Activated CD8-positive, alpha-beta memory T cell treated with anti-CD3 and anti-CD28 coated beads for 1 hour (primary cell): ENCODE results near the gene ZDHHC9.
A peak's percentile ranks its signal among the peaks of the same experiment; 100 is the strongest.

ENCODE experiments used
- DNase-seq, 2 donors: peaks; one replicate each; pipeline ENCODE4 v3.0.0-alpha.2; 2020; ENCODE audit warnings: low read depth in 1 of 2; ENCODE audit errors: extremely low read depth in 1 of 2

ZDHHC9 gene

DNA sequence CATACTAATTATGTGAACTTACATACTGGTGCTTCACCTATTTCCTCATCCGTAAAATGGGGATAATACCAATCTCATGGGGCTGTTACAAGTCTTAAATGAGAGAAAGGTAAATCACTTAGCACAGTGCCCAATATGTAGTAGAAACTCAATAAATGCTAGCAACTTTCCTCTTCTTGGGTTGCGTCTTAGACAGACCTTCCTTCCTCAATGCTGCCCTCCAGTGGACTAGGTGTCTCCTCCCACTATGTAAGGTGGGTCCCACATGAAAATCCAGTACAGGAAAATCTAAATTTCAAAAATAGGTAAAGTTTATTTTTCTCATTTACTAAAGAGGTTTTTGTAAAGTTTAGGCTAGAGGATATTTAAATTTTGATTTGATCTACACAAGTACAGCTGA is 20.6 kb downstream of the ZDHHC9 start:
- DNase-seq, result peak; percentile 10 to 19

DNA sequence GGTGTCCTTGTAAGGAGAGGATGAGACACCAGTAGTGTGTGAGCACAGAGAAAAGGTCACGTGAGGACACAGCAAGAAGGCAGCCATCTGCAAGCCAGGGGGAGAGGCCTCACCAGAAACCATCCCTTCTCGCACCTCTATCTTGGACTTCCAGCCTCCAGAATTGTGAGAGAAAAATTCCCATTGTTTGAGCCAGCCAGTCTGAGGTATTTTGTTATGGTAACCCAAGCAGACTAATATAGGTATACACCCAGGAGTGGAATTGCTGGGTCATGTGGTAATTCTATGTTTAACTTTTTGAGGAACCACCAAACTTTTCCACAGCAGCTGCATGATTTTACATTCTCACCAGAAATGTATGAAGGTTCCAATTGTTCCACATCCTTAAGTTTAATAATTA is 25.6 kb downstream of the ZDHHC9 start:
- DNase-seq, result no peak

DNA sequence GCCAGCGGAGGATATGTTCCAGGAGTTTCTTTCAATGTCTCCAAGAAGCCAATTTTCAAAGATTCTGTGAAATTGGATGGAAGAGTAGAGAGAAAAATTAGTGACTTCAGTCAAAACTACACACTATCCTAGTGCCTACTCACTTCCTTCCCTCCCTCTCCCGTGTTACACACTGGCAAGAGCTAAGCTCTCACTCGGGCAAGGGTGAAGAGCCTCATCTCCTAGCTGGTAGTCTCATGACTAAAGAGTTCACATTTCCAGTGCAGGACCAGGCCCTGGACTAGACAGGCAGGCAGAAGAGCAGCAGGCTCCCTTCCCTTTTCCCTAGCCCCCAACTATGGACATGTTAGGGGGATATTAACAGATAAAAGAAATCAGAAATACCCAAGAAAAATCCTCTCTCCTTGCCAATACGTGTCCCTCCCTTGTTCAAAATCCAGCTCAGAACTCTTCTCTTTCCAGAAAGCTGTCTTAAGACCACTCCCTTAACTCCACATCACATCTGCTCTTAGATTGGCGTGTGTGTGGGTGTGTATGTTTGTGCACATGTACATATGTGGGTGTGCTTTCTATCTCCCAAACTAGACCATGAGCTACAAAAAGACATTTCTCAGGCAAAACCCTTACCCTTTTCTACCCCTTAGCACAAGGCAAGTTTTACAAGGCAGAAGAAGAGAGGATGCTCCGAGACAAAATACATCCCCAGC is 29.9 kb downstream of the ZDHHC9 start:
- DNase-seq, result no peak

DNA sequence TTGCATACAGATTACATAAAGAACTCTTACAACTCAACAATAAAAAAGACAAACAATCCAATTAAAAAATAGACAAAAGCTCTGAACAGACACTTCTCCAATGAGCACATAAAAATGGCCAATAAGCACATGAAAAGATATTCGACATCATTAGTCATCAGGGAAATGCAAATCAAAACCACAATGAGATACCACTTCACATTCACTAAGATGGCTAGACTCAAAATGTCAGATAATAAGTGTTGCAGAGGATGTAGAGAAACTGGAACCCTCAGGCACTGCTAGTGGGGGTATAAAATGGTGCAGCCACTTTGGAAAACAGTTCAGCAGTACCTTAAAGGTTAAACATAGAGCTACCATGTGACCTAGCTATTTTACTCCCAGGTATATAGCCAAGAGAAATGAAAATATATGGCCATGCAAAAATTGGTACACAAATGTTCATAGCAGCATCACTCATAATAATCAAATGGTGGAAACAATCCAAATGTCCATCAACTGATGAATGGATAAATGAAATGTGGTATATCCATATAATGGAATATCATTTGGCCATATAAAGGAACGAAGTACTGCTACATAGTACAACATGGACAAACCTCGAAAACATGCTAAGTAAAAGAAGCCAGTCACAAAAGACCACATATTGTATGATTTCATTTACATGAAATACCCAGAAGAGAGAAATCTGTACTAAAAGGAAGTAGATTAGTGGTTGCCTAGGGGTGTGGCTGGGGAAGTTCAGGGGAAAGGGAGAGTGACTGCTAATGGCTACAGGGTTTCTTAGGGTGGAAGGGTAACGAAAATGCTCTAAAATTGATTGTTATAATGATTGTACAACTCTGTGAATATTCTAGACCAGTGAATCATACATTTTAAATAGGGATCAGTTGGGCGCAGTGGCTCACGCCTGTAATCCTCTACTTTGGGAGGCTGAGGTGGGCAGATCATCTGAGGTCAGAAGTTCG is 34.6 kb downstream of the ZDHHC9 start:
- DNase-seq, result no peak

DNA sequence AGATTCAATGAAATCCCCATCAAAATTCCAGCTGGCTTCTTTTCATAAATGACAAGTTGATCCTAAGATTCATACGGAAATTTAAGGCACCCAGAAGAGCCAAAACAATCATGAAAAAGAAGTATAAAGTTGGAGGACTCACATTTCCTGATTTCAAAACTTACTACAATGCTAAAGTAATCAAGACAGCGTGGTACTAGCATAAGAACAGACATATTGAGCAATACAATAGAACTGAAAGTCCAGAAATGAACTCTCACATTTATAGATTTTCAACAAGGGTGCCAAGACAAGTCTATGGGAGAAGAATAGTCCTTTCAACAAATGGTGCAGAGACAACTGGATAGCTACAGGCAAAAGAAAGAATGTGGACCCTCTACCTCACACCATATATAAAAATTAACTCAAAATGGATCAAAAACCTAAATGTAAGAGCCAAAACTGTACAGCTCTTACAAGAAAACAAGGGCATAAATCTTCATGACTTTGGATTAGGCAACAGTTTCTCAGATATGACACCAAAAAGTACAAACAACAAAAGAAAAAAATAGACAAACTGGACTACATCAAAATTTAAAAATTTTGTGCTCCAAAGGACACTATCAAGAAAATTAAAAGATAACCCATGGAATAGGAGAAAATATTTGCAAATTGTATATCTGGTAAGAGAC is 35.4 kb downstream of the ZDHHC9 start:
- no peak for DNase-seq

DNA sequence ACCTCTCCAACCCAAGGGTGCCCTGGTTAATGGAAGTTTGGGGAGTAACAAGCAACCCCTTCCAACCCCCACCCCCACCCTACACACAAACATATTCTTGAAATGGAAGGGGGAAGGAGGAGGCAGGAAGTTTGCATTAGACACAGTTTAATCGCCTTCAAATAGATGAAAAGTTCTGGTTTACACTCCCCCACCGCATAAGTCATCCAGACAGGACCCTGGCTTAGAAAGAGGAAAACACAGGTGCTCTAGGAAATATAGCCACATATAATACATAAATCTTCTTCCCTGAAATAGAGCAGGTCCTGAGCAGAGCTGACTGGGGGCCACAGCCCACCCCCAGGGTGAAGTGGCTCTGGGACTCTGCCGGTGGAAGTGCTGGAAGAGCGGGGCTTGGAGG is 38.9 kb downstream of the ZDHHC9 start:
- no peak for DNase-seq

DNA sequence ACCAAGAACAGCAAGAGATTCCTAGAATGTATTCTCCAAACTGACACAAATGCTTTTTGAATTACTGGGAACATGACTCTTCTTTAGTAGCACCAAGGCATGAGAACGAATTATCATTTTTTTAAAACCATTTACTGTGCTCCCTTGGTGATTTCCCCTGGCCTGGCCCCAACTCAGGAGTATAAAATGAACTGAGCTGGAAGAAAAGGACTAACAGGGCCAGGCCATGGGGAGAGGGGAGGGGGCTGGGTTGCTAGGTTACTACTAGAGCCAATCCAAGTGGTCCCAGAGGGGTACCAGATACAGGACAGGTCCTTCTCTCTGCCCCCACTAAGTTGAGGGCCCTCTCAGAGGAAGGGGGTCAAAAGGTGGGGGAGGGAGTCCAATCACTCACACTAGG is 40.8 kb downstream of the ZDHHC9 start:
- DNase-seq, result no peak

DNA sequence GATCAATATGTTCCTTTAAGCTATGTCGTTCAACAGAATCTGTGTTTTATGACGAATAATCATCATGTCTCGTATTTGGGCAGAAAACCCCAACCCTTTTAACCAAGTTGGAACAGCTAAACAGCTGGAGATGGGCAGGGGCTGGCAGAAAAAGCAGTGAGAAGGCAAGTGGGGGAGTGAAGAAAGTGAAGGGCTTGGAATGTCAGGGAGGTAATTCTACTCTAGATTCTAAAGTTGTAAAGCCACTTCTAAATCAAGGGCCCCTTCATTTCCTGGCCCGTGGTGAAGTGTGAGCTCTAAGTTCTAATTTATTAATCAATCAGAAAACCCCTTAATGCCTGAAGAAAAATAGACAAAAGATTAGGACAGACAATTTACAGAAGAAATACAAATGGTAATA is 43.5 kb downstream of the ZDHHC9 start:
- no peak for DNase-seq

DNA sequence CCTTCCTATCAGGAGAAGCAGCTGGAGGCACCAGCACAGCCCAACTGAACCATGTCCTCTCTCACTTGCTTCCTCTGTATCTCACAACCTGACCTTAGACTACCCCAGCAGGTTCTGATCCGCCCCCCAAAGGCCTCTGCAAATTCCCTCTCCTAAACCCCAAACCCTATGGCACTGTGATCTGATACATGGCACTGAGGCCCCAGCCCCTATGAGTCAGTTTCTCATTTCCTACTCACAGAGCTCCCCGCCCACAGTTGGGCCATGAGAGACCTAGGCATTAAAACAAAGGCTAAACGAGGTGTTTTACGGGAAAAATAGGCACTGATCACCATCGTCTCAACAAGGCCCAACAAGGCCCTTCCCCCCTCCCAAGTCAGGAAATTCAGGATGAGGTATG is 44.8 kb downstream of the ZDHHC9 start:
- DNase-seq, result no peak

DNA sequence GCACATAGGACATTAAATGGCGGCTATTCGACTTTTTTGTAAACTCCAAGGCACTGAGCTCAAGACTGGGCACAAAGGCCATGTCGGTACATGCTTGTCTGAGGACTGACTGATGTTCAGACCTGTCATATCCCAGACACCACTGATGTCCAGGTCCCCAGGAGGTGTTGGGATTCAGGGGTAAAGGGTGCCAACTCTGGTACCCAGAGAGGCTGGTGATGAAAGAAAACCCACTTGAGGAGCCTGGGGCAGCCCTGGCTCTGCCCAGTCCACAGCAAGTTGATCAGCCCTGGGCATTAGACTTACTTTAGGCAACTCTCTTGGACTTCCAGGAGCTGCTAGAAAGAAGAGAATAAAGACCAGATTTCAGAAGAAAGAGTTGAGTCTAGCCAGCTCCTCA is 45.2 kb downstream of the ZDHHC9 start:
- no peak for DNase-seq

DNA sequence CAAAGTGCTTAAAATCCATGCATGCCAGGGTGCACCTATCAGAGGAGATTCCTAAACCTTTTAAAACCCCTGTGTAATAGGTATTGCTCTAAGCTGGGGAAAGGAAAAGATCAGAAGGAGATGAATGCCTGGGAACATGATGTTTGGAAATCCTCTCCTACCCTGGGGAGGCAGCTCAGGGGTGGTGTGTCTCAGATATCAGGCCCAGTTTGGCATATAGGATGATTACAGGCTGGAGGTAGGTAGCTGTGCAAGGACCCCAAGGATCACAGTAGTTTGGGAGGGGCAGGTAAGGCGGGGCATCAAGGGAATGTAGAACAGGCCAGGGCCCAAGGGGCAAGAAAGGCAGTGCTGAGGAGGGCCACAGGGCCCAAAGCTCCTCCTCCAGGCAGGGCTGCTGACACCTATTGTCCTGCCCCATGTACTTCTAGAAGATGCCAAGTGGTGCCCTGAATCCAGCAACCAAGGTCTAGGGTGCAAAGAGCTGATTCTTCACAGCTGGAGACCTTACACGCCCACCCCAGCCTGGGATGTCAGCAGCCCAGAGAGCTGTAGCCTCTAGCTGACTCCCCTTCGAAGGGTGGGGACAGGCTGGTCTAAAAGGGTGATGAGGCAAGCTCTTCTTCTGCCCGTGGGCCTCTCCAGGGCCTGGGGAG is 46.3 kb downstream of the ZDHHC9 start:
- no peak for DNase-seq

DNA sequence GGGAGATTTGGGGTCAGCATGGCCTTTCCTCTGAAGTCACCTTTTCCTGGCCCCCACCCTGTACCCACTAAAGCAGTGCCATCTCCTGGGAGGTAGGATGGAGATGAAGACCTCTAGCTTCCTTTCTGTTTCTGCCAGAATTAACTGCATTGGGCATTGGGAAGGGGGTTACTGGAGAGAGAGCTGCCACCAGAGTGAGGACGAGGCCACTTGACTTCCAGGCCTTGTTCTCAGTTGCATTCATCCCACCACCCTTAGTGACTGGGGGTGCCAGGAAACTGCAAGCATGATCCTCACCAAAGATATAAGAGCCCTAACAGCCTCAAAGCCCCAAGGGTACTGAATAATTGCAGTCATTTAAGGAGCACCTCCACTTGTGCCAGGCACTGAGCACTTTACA is 48.1 kb downstream of the ZDHHC9 start:
- no peak for DNase-seq

DNA sequence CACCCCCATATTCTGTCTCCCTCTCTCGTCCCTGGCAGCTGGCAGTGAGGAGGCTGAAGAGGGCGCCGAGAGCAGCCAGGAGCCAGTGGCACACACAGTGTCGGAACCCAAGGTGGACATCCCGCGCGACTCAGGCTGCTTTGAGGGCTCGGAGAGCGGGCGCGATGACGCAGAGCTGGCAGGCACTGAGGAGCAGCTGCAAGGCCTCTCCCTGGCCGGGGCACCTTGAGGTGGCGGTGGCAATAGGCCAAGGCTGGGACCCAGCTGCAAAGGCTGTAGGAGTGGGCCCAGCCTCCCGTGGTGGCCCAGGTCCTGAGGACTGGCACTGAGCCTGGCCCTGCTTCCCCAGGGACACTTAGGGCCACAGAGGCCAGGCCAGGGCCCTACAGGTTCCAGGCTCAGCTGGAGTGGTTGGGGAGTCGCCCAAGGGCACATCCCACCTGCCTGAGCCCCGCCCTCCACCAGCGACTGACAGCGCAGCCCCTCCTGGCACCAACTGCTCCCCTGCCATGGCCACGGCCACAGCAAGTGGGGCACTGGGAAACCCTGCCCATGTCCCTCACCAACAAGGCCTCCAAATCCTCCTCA is 50.0 kb downstream of the ZDHHC9 start:
- no peak for DNase-seq

DNA sequence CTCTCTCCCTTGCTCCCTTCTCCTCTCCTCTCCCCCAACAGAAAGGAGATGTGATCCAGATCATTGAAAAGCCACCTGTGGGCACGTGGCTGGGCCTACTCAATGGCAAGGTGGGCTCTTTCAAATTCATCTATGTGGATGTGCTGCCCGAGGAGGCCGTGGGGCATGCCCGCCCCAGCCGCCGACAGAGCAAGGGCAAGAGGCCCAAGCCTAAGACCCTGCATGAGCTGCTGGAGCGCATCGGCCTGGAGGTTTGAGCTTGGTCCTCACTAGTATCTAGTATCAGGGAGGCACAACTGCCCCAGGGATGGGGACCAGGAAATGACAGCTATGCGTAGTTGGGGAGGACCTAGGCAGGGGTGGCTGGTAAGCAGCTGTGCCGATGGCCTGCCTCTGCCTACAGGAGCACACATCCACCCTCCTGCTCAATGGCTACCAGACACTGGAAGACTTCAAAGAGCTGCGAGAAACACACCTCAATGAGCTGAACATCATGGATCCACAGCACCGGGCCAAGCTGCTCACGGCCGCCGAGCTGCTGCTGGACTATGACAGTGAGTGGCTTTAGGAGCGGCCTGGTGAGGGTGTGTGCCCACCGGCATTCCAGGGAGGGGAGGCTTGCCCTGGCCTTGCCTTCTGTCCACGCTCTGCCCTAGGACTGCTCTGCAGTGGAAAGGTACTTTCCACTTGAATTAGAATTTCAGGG is 50.9 kb downstream of the ZDHHC9 start:
- DNase-seq, result no peak

DNA sequence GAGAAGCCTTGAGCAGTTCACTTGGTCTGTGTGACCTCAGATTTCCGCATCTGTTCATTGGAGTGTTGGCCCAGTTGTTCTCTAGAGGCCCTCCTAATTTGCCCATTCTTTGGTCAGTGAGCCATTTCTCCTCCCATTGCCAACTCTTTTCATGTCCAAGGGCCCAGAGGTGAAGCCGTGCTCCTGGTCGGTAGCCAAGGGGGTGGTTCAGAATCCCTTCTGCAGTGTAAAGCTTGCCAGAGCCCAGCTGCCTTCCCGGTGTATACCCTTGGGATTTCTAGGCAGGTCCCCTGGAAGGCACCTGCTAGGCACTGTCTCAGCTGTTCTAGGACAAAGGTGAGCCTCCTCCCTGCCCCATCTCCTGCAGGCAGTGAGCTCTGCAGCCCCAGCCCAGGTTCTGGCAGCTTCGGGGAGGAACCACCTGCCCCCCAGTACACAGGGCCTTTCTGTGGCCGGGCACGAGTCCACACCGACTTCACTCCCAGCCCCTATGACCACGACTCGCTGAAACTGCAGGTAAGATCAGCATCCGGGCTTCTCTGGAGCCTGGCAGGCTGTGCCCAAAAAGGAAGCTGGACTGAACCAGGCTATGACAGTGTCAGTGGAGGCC is 51.6 kb downstream of the ZDHHC9 start:
- no peak for DNase-seq

DNA sequence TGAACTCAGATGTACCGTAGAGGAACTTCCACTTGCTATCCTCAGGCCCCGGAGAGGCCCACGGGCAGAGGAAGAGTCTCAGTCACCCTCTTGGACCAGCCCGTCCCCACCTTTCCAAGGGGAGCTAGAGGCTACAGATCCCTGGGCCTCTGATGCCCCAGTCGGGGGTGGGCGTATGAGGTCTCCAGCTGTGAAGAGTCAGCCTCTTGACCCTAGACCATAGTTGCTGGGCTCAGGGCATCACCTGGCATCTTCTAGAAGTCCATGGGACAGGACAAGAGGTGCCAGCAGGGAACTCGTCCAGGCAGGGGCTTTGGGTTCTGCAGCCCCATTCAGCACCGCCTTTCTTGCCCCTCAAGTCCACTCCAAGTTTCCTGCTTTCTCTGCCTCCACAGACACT is 52.4 kb downstream of the ZDHHC9 start:
- no peak for DNase-seq

DNA sequence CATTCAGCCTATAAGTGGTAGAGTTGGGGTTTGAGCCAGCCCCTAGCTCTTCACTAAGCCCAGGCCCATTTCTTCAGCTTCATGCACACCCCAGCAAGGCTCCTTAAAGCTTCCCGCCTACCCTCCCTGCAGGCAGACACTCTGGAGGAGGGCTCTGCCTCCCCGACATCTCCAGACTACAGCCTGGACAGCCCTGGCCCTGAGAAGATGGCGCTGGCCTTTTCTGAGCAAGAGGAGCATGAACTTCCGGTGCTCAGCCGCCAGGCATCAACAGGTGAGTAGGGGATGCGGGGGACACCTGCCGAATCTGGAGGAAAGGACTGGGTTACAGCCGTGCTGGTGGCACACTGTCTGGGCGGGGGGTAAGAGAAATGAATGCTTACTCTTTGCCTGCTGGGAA is 52.9 kb downstream of the ZDHHC9 start:
- no peak for DNase-seq

DNA sequence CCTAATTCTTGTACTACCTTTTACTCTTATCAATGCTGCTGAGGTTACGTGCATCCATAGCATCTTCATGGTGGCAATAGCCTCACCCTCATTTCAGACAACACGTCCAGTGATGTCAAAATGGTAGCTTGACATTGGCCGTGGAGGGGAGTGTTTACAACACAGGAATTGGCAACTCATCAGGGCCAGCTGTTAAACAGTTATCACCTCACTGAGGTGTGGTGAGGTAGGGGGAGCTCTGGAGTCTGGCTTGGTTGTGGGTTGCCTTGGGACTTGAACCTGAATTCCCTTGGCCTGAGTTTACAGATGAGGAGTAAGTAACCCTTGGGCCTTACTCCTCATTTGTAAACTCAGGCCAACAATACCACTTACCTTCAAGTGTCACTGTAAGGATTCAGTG is 53.5 kb downstream of the ZDHHC9 start:
- DNase-seq, result no peak

DNA sequence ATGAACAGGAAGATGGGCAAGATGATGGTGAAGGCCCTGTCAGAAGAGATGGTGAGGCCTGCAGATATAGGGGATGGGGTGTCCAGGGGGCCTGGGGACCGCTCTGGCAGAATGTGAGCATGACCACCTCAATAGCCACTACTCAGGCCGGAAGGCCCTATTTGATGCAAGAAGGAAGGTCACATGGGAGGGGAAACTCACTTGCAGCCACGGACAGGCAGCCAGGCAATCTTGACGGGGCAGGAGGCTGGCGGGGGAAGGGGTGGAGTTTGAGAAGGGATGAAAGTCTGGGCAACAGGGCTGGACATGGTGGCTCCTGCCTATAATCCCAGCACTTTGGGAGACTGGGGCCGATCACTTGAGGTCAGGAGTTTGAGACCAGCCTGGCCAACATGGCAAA is 55.2 kb downstream of the ZDHHC9 start:
- DNase-seq, result no peak
